ENCODE results near the gene FUT1.

FUT1 gene

GRCh38 chr19:48750771-48751504 is 1.5 kb downstream of the FUT1 start:
- Histone ChIP-seq H3K9me3 (ENCODE audit: control insufficient read depth in 2 of 2, low read length in 2 of 2) (no peaks in the 10 kb centered on the region), H3K4me1 (ENCODE audit: control insufficient read depth, insufficient read depth, low read length) (peaks cover 7% of the 10 kb centered on the region)

DNA sequence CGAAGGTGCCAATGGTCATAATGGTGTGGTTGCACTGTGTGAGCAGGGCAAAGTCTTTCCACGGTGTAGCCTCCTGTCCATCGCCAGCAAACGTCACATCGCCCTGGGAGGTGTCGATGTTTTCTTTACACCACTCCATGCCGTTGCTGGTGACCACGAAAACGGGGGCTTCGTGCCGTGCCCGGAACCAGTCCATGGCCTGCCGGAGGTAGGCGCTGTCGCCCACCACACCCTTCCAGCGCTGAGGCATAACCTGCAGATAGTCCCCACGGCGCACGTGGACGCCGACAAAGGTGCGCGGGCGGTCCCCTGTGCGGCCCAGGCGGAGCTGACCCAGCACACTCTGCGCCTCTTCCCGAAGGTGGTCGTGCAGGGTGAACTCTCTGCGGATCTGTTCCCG is 2.1 kb downstream of the FUT1 start:
- no peak overlapping the region for H3K27ac ChIP-seq (ENCODE audit: low read length)
- no peaks in the 10 kb centered on the region for H3K9me3 ChIP-seq (ENCODE audit: control insufficient read depth in 2 of 2, low read length in 2 of 2)

More at GRCh38 chr19:48750771-48751504, 1.5 kb downstream of the FUT1 start:
- H3K9ac ChIP-seq (ENCODE audit: low read length in 2 of 2): no peak overlapping the region
- H3K4me3 ChIP-seq (ENCODE audit: low read length in 2 of 2): no peak overlapping the region
- no peak overlapping the region for H3K27ac ChIP-seq (ENCODE audit: low read length)
- no peaks in the 10 kb centered on the region for H3K36me3 ChIP-seq (ENCODE audit: control insufficient read depth in 2 of 2, insufficient read depth in 2 of 2, low read length in 2 of 2)
- H3K27me3 ChIP-seq (ENCODE audit: control insufficient read depth in 1 of 2, insufficient read depth in 2 of 2, low read length in 2 of 2): peaks cover 43 to 46% of the 10 kb centered on the region in 2 donors

GRCh38 chr19:48749571-48750198 is 2.8 kb downstream of the FUT1 start:
- Histone ChIP-seq H3K36me3 (ENCODE audit: control insufficient read depth in 2 of 2, insufficient read depth in 2 of 2, low read length in 2 of 2) (no peaks in the 10 kb centered on the region), H3K27me3 (ENCODE audit: control insufficient read depth in 1 of 2, insufficient read depth in 2 of 2, low read length in 2 of 2) (peaks cover 45 to 53% of the 10 kb centered on the region in 2 donors), H3K4me1 (ENCODE audit: control insufficient read depth, insufficient read depth, low read length) (peaks cover 7% of the 10 kb centered on the region), H3K9me3 (ENCODE audit: control insufficient read depth in 2 of 2, low read length in 2 of 2) (no peaks in the 10 kb centered on the region), H3K27ac (ENCODE audit: low read length) (no peak overlapping the region), H3K9ac (ENCODE audit: low read length in 2 of 2) (no peak overlapping the region), H3K4me3 (ENCODE audit: low read length in 2 of 2) (no peak overlapping the region)

More for the DNA sequence above, 2.1 kb downstream of the FUT1 start:
- Histone ChIP-seq H3K36me3 (ENCODE audit: control insufficient read depth in 2 of 2, insufficient read depth in 2 of 2, low read length in 2 of 2) (no peaks in the 10 kb centered on the region), H3K27me3 (ENCODE audit: control insufficient read depth in 1 of 2, insufficient read depth in 2 of 2, low read length in 2 of 2) (peaks cover 46 to 52% of the 10 kb centered on the region in 2 donors), H3K4me3 (ENCODE audit: low read length in 2 of 2) (no peak overlapping the region), H3K9ac (ENCODE audit: low read length in 2 of 2) (no peak overlapping the region), H3K4me1 (ENCODE audit: control insufficient read depth, insufficient read depth, low read length) (peaks cover 7% of the 10 kb centered on the region)

DNA sequence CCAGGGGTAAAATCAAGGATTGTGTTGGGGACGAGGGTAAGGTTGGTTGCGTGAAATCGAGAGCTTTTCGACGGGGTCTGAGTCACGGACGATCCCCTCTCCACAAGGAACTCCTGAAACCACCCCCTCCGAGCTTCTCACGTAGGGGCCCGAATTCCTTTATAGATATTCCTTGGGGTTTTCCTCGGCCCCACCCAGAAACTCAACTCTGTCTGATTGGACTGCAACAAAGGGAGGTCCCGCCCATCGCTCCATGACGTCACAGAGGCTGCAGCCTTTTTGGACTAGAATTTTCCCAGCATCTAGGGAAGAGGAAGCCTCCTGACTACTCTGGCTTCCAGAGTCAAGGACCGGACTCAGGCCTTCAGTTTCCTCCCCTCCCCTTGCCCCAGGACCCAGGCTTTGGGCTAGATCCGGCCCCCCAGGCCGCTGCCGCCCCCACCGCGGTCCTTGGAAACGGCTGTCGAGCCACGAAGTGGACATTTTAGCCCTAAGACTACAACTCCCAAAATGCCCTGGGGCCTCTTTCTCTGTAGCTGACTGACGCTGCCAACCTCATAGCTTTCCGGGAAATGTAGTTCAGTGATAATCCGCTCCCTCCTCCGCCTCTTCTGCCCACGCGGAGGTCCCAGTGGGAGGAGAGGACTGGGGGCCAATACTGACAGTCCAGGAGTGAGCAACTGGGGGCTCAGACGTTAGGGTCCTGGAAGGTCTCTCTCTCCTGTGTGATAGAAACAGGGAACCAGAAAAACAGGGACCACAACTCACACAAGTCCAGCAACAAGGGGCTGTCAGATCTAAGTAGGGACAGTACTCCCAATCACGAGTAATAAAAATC is 5.5 kb downstream of the FUT1 start, which contains the start of gene IZUMO1:
Gene IZUMO1 (minus strand): TSS at position 172 of the 838 bp plus-strand sequence. CDS start 1,050 bp downstream, outside the sequence.
- H3K4me3 ChIP-seq (ENCODE audit: low read length in 2 of 2): peak within 1 kb of the TSS; percentile 19 to 59
- H3K9ac ChIP-seq (ENCODE audit: low read length in 2 of 2): no peak within 1 kb of the TSS
- no peaks in the 10 kb centered on the region for H3K9me3 ChIP-seq (ENCODE audit: control insufficient read depth in 2 of 2, low read length in 2 of 2)
- H3K4me1 ChIP-seq (ENCODE audit: control insufficient read depth, insufficient read depth, low read length): no peaks in the 10 kb centered on the region
- H3K27me3 ChIP-seq (ENCODE audit: control insufficient read depth in 1 of 2, insufficient read depth in 2 of 2, low read length in 2 of 2): peaks cover 38 to 39% of the 10 kb centered on the region in 2 donors
- no peaks in the 10 kb centered on the region for H3K36me3 ChIP-seq (ENCODE audit: control insufficient read depth in 2 of 2, insufficient read depth in 2 of 2, low read length in 2 of 2)
- no peak within 1 kb of the TSS for H3K27ac ChIP-seq (ENCODE audit: low read length)

DNA sequence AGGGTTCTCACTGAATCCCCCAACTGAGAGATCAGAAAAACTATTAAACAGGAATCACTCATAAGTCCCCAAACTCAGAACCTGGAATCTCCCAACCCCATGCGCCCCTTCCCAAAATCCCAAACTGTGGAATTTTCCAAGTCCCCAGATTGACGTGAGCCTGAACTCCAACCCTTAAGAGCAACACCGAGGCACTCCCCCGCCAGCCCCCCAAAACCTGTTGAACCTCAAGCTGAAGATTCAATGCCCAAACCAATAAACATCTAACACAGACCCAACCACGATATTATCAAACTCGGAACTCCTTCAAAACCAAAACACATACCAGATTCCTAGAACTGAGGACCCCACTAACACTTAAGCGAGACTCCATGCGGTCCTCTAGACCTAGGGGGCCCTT is 6.3 kb downstream of the FUT1 start:
- H3K4me1 ChIP-seq (ENCODE audit: control insufficient read depth, insufficient read depth, low read length): no peaks in the 10 kb centered on the region
- no peaks in the 10 kb centered on the region for H3K36me3 ChIP-seq (ENCODE audit: control insufficient read depth in 2 of 2, insufficient read depth in 2 of 2, low read length in 2 of 2)
- H3K4me3 ChIP-seq (ENCODE audit: low read length in 2 of 2): no peak overlapping the region
- H3K9ac ChIP-seq (ENCODE audit: low read length in 2 of 2): no peak overlapping the region
- peaks cover 33 to 34% of the 10 kb centered on the region in 2 donors for H3K27me3 ChIP-seq (ENCODE audit: control insufficient read depth in 1 of 2, insufficient read depth in 2 of 2, low read length in 2 of 2)
- no peak overlapping the region for H3K27ac ChIP-seq (ENCODE audit: low read length)
- no peaks in the 10 kb centered on the region for H3K9me3 ChIP-seq (ENCODE audit: control insufficient read depth in 2 of 2, low read length in 2 of 2)

- Histone ChIP-seq H3K9me3 (ENCODE audit: control insufficient read depth in 2 of 2, low read length in 2 of 2) (no peaks in the 10 kb centered on the region), H3K9ac (ENCODE audit: low read length in 2 of 2) (no peak overlapping the region), H3K36me3 (ENCODE audit: control insufficient read depth in 2 of 2, insufficient read depth in 2 of 2, low read length in 2 of 2) (no peaks in the 10 kb centered on the region), H3K27me3 (ENCODE audit: control insufficient read depth in 1 of 2, insufficient read depth in 2 of 2, low read length in 2 of 2) (peaks cover 26 to 28% of the 10 kb centered on the region in 2 donors), H3K4me3 (ENCODE audit: low read length in 2 of 2) (no peak overlapping the region), H3K4me1 (ENCODE audit: control insufficient read depth, insufficient read depth, low read length) (peaks cover 2% of the 10 kb centered on the region), H3K27ac (ENCODE audit: low read length) (no peak overlapping the region)
Measured at GRCh38 chr19:48745208-48745995, 7.0 kb downstream of the FUT1 start.

GRCh38 chr19:48742096-48742495 is 10.3 kb downstream of the FUT1 start:
- H3K9me3 ChIP-seq (ENCODE audit: control insufficient read depth in 2 of 2, low read length in 2 of 2): no peaks in the 10 kb centered on the region
- H3K9ac ChIP-seq (ENCODE audit: low read length in 2 of 2): no peak overlapping the region
- peaks cover 16% of the 10 kb centered on the region for H3K4me1 ChIP-seq (ENCODE audit: control insufficient read depth, insufficient read depth, low read length)
- no peak overlapping the region for H3K27ac ChIP-seq (ENCODE audit: low read length)
- H3K4me3 ChIP-seq (ENCODE audit: low read length in 2 of 2): no peak overlapping the region
- peaks cover 15 to 26% of the 10 kb centered on the region in 2 donors for H3K27me3 ChIP-seq (ENCODE audit: control insufficient read depth in 1 of 2, insufficient read depth in 2 of 2, low read length in 2 of 2)
- H3K36me3 ChIP-seq (ENCODE audit: control insufficient read depth in 2 of 2, insufficient read depth in 2 of 2, low read length in 2 of 2): no peaks in the 10 kb centered on the region

DNA sequence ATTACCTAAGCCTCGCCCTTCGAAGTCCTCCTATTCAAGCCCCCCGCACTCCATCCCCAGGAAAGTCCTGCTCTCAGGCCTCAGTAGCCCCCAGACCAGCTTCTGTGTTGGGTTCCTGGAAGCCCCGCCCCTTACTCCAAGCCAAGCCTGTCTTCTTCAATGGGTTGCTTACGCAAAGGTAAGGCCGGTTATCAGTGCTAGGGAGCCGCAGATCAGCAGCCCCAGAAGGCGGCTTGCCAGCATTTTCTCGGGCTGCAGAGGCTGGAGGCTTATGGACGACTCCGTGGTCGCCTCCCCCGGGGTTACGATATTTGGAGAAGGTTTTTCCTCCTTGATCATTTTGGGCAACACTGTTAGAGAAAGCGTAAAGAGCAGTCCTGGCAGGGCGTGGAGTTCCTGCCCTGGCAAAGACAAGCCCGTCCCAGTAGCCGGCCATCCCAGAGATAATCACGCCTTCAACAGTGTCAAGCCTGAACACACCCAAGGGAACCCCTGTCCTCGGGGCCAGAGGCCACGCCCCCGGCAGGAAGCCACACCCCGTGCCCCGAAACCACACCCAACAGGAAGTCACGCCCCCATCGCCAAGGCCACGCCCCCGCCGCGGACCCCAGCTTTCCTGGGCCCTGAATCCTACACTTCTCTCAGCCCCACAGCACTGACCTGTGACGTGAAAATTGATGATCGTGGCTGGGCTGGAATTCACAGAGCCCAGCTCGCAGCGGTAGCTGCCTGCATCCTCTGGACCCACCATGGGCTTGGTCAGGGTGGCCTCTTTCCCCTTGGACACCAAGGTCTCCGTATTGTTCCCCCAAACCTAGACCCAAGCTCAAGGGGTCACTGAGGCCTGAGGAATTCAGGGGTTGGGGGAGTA is 11.1 kb downstream of the FUT1 start:
- no peaks in the 10 kb centered on the region for H3K9me3 ChIP-seq (ENCODE audit: control insufficient read depth in 2 of 2, low read length in 2 of 2)
- peaks cover 16% of the 10 kb centered on the region for H3K4me1 ChIP-seq (ENCODE audit: control insufficient read depth, insufficient read depth, low read length)
- no peak overlapping the region for H3K27ac ChIP-seq (ENCODE audit: low read length)
- H3K27me3 ChIP-seq (ENCODE audit: control insufficient read depth in 1 of 2, insufficient read depth in 2 of 2, low read length in 2 of 2): peaks cover 9 to 19% of the 10 kb centered on the region in 2 donors
- H3K9ac ChIP-seq (ENCODE audit: low read length in 2 of 2): no peak overlapping the region
- no peaks in the 10 kb centered on the region for H3K36me3 ChIP-seq (ENCODE audit: control insufficient read depth in 2 of 2, insufficient read depth in 2 of 2, low read length in 2 of 2)
- H3K4me3 ChIP-seq (ENCODE audit: low read length in 2 of 2): no peak overlapping the region

GRCh38 chr19:48740164-48740972 is 12.1 kb downstream of the FUT1 start, which contains the start of gene RASIP1:
Gene RASIP1 (minus strand): TSS chr19:48740610. CDS start chr19:48740282, 328 bp downstream.
- peak within 1 kb of the TSS; percentile 24 for H3K27ac ChIP-seq (ENCODE audit: low read length)
- H3K4me1 ChIP-seq (ENCODE audit: control insufficient read depth, insufficient read depth, low read length): peaks cover 16% of the 10 kb centered on the region
- H3K36me3 ChIP-seq (ENCODE audit: control insufficient read depth in 2 of 2, insufficient read depth in 2 of 2, low read length in 2 of 2): no peaks in the 10 kb centered on the region
- H3K9ac ChIP-seq (ENCODE audit: low read length in 2 of 2): peak within 1 kb of the TSS in 1 of 2 donors; percentile 13
- peak within 1 kb of the TSS; percentile 55 to 70 for H3K4me3 ChIP-seq (ENCODE audit: low read length in 2 of 2)
- no peaks in the 10 kb centered on the region for H3K9me3 ChIP-seq (ENCODE audit: control insufficient read depth in 2 of 2, low read length in 2 of 2)
- H3K27me3 ChIP-seq (ENCODE audit: control insufficient read depth in 1 of 2, insufficient read depth in 2 of 2, low read length in 2 of 2): peaks cover under 1 to 12% of the 10 kb centered on the region in 2 donors
